ENCODE results near the gene SDC3. TPM values are rescaled to one million over a fixed set of nuclear protein-coding genes. Genes with fewer than 3 reads are reported as not detected.

The SDC3 gene
- total and polyA plus RNA-seq, 4 donors = 3.3 to 27.5 (median 16.6) TPM

- Histone ChIP-seq H3K9me3 (ENCODE audit: control insufficient read depth in 4 of 4, low read length in 3 of 4) (no peaks in the 10 kb centered on the region), H3K4me3 (ENCODE audit: low read depth in 1 of 3, low read length in 3 of 3) (no peak overlapping the region), H3K4me1 (ENCODE audit: control insufficient read depth in 4 of 4, insufficient read depth in 4 of 4, low read length in 3 of 4) (peaks cover 0 to 16% (median 3%) of the 10 kb centered on the region in 4 donors), H3K27me3 (ENCODE audit: control insufficient read depth in 4 of 4, insufficient read depth in 4 of 4, low read length in 3 of 4) (no peaks in the 10 kb centered on the region), H3K9ac (ENCODE audit: low read depth in 1 of 2, low read length in 2 of 2) (no peak overlapping the region), H3K27ac (ENCODE audit: low read depth in 1 of 2, low read length in 2 of 2) (no peak overlapping the region), H3K36me3 (ENCODE audit: control insufficient read depth in 4 of 4, insufficient read depth in 3 of 4, low read depth in 1 of 4, low read length in 3 of 4) (no peaks in the 10 kb centered on the region)
- WGBS = 79% methylated on average over 1 of the region's 1 CpG
- DNase-seq (ENCODE audit: low spot score) = no peak
- TF ChIP-seq RXRA (IDR thresholded peaks at IDR 0.05) (no peak), FOXA2 (IDR thresholded peaks at IDR 0.05) (no peak), GABPA (IDR thresholded peaks at IDR 0.05 in 1 of 2, conservative IDR thresholded peaks at IDR 0.05 in 1 of 2) (no peak), HNF4G (IDR thresholded peaks at IDR 0.05) (no peak), JUND (IDR thresholded peaks at IDR 0.05) (no peak), CTCF (IDR thresholded peaks at IDR 0.05; ENCODE audit: low read depth, low read length, missing input control) (no peak), RAD21 (IDR thresholded peaks at IDR 0.05) (no peak), NR2F2 (IDR thresholded peaks at IDR 0.05) (no peak), HNF4A (conservative IDR thresholded peaks at IDR 0.05) (no peak), MAX (IDR thresholded peaks at IDR 0.05) (no peak), FOXA1 (IDR thresholded peaks at IDR 0.05) (no peak), ZBTB33 (IDR thresholded peaks at IDR 0.05) (no peak), SP1 (IDR thresholded peaks at IDR 0.05) (no peak), YY1 (IDR thresholded peaks at IDR 0.05) (no peak), EGR1 (IDR thresholded peaks at IDR 0.05; ENCODE audit: low read depth in 2 of 2) (no peak), TAF1 (conservative IDR thresholded peaks at IDR 0.05) (no peak)
- TF ChIP-seq, protein P1, sequence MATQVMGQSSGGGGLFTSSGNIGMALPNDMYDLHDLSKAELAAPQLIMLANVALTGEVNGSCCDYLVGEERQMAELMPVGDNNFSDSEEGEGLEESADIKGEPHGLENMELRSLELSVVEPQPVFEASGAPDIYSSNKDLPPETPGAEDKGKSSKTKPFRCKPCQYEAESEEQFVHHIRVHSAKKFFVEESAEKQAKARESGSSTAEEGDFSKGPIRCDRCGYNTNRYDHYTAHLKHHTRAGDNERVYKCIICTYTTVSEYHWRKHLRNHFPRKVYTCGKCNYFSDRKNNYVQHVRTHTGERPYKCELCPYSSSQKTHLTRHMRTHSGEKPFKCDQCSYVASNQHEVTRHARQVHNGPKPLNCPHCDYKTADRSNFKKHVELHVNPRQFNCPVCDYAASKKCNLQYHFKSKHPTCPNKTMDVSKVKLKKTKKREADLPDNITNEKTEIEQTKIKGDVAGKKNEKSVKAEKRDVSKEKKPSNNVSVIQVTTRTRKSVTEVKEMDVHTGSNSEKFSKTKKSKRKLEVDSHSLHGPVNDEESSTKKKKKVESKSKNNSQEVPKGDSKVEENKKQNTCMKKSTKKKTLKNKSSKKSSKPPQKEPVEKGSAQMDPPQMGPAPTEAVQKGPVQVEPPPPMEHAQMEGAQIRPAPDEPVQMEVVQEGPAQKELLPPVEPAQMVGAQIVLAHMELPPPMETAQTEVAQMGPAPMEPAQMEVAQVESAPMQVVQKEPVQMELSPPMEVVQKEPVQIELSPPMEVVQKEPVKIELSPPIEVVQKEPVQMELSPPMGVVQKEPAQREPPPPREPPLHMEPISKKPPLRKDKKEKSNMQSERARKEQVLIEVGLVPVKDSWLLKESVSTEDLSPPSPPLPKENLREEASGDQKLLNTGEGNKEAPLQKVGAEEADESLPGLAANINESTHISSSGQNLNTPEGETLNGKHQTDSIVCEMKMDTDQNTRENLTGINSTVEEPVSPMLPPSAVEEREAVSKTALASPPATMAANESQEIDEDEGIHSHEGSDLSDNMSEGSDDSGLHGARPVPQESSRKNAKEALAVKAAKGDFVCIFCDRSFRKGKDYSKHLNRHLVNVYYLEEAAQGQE (IDR thresholded peaks at IDR 0.05) = no peak
These were observed 3.6 kb downstream of the SDC3 start for GRCh38 chr1:30904962-30905335.

Measured in liver (tissue), 9 donors.